ENCODE data around the gene H2AZ2.
A peak's percentile ranks its signal among the peaks of the same experiment; 100 is the strongest.
"Not testable (repeated sequence)": the region's sequence is repeated elsewhere in the genome, so short reads cannot be mapped to it uniquely, and the experiment has no call there.

Gene H2AZ2

GRCh38 chr7:44881610-44882009, 33.7 kb upstream of the H2AZ2 start:
- no peak for TF ChIP-seq CTCF (IDR thresholded peaks at IDR 0.05)
- no peak for DNase-seq (ENCODE audit: low spot score)
- peak overlapping the region; percentile 93 for H3K4me3 ChIP-seq
- H3K27ac ChIP-seq: no peak overlapping the region

- no peak for DNase-seq (ENCODE audit: low spot score)
- TF ChIP-seq CTCF (IDR thresholded peaks at IDR 0.05): no peak
- H3K4me3 ChIP-seq: peak overlapping the region; percentile 93
- no peak overlapping the region for H3K27ac ChIP-seq
These were observed 33.2 kb upstream of the H2AZ2 start for GRCh38 chr7:44881066-44881600.

- Histone ChIP-seq H3K4me3 (peak overlapping the region; percentile 93), H3K27ac (no peak overlapping the region)
- no peak for DNase-seq (ENCODE audit: low spot score)
- no peak for TF ChIP-seq CTCF (IDR thresholded peaks at IDR 0.05)
These were observed 32.6 kb upstream of the H2AZ2 start for GRCh38 chr7:44880317-44881018.

- no peak for TF ChIP-seq CTCF (IDR thresholded peaks at IDR 0.05)
- no peak overlapping the region for H3K4me3 ChIP-seq
- H3K27ac ChIP-seq: no peak overlapping the region
- DNase-seq (ENCODE audit: low spot score): no peak
These were observed 28.5 kb upstream of the H2AZ2 start for GRCh38 chr7:44876393-44876792.

- Histone ChIP-seq H3K4me3 (no peak overlapping the region), H3K27ac (no peak overlapping the region)
- no peak for TF ChIP-seq CTCF (IDR thresholded peaks at IDR 0.05)
- no peak for DNase-seq (ENCODE audit: low spot score)
These were observed 27.4 kb upstream of the H2AZ2 start for GRCh38 chr7:44875241-44875640.

- no peak for TF ChIP-seq CTCF (IDR thresholded peaks at IDR 0.05)
- H3K4me3 ChIP-seq: no peak overlapping the region
- H3K27ac ChIP-seq: no peak overlapping the region
- DNase-seq (ENCODE audit: low spot score): no peak
These were observed 24.9 kb upstream of the H2AZ2 start for GRCh38 chr7:44872787-44873186.

- not testable (repeated sequence) for H3K4me3 ChIP-seq; DNase-seq (ENCODE audit: low spot score); H3K27ac ChIP-seq
These were observed 24.0 kb upstream of the H2AZ2 start for GRCh38 chr7:44871918-44872317.

GRCh38 chr7:44870780-44871179, 22.9 kb upstream of the H2AZ2 start:
- DNase-seq (ENCODE audit: low spot score); H3K27ac ChIP-seq; H3K4me3 ChIP-seq: not testable (repeated sequence)

- H3K27ac ChIP-seq; H3K4me3 ChIP-seq; DNase-seq (ENCODE audit: low spot score): not testable (repeated sequence)
These were observed 22.4 kb upstream of the H2AZ2 start for GRCh38 chr7:44870336-44870735.
